HEK293 (cell line): Measurements from ENCODE around the gene ZCCHC3.
A peak's percentile ranks its signal among the peaks of the same experiment; 100 is the strongest.

ENCODE experiments used
- GLIS2 ChIP-seq: fragments of 450-650 bp; formaldehyde crosslinking; IDR thresholded peaks from 2 replicates; pipeline ENCODE4 v1.5.1; 2016; ENCODE audit warnings: missing biosample characterization, missing genetic modification characterization
- KLF8 ChIP-seq: fragments of 450-650 bp; formaldehyde crosslinking; IDR thresholded peaks from 2 replicates; pipeline ENCODE4 v1.5.1; 2016; ENCODE audit warnings: missing biosample characterization, missing genetic modification characterization
- OSR2 ChIP-seq: fragments of 450-650 bp; formaldehyde crosslinking; IDR thresholded peaks from 2 replicates; pipeline ENCODE4 v1.5.1; 2016; ENCODE audit warnings: missing biosample characterization, missing genetic modification characterization
- SP3 ChIP-seq: fragments of 450-650 bp; formaldehyde crosslinking; IDR thresholded peaks from 2 replicates; pipeline ENCODE4 v1.5.1; 2016; ENCODE audit warnings: missing biosample characterization, missing genetic modification characterization
- TRIM28 ChIP-seq: IDR thresholded peaks from 2 replicates; pipeline ENCODE4 v1.6.1; 2011; ENCODE audit warnings: low read length, control low read depth, borderline replicate concordance
- YY2 ChIP-seq: fragments of 450-650 bp; formaldehyde crosslinking; IDR thresholded peaks from 2 replicates; pipeline ENCODE4 v1.5.1; 2016; ENCODE audit warnings: missing biosample characterization, missing genetic modification characterization
- ZBTB20 ChIP-seq: fragments of 450-650 bp; formaldehyde crosslinking; IDR thresholded peaks from 2 replicates; pipeline ENCODE4 v1.5.1; 2016; ENCODE audit warnings: missing biosample characterization, missing genetic modification characterization
- ZBTB8A ChIP-seq: fragments of 450-650 bp; formaldehyde crosslinking; IDR thresholded peaks from 2 replicates; pipeline ENCODE4 v1.5.1; 2016; ENCODE audit warnings: missing biosample characterization, missing genetic modification characterization
- ZNF132 ChIP-seq: fragments of 450-650 bp; formaldehyde crosslinking; IDR thresholded peaks from 2 replicates; pipeline ENCODE4 v1.5.1; 2017; ENCODE audit warnings: missing biosample characterization, missing genetic modification characterization, borderline replicate concordance
- ZNF184 ChIP-seq: fragments of 450-650 bp; IDR thresholded peaks from 2 replicates; pipeline ENCODE4 v1.5.1; 2018; ENCODE audit warnings: missing biosample characterization, mild to moderate bottlenecking, missing genetic modification characterization
- ZNF211 ChIP-seq: fragments of 450-650 bp; formaldehyde crosslinking; IDR thresholded peaks from 2 replicates; pipeline ENCODE4 v1.5.1; 2016; ENCODE audit warnings: low read depth, missing biosample characterization, missing genetic modification characterization
- ZNF292 ChIP-seq: fragments of 450-650 bp; formaldehyde crosslinking; IDR thresholded peaks from 2 replicates; pipeline ENCODE4 v1.5.1; 2016; ENCODE audit warnings: low read depth, missing biosample characterization, missing genetic modification characterization, borderline replicate concordance
- ZNF350 ChIP-seq: fragments of 450-650 bp; formaldehyde crosslinking; IDR thresholded peaks from 2 replicates; pipeline ENCODE4 v1.5.0; 2017; ENCODE audit warnings: missing biosample characterization, mild to moderate bottlenecking, missing genetic modification characterization
- ZNF391 ChIP-seq: fragments of 450-650 bp; formaldehyde crosslinking; IDR thresholded peaks from 2 replicates; pipeline ENCODE4 v1.5.1; 2016; ENCODE audit warnings: low read depth, missing biosample characterization, missing genetic modification characterization, borderline replicate concordance
- ZNF596 ChIP-seq: fragments of 450-650 bp; IDR thresholded peaks from 2 replicates; pipeline ENCODE4 v1.5.0; 2018; ENCODE audit warnings: missing biosample characterization, mild to moderate bottlenecking, missing genetic modification characterization, moderate library complexity
- ZNF610 ChIP-seq: fragments of 450-650 bp; formaldehyde crosslinking; IDR thresholded peaks from 2 replicates; pipeline ENCODE4 v1.5.1; 2016; ENCODE audit warnings: missing biosample characterization, missing genetic modification characterization, borderline replicate concordance
- ZNF626 ChIP-seq: fragments of 450-650 bp; sonication (Bioruptor Pico); formaldehyde crosslinking; IDR thresholded peaks from 2 replicates; pipeline ENCODE4 v1.5.1; 2018; ENCODE audit warnings: missing biosample characterization, missing genetic modification characterization, inconsistent platforms
- ZNF629 ChIP-seq: fragments of 450-650 bp; formaldehyde crosslinking; IDR thresholded peaks from 2 replicates; pipeline ENCODE4 v1.5.1; 2017; ENCODE audit warnings: missing biosample characterization, missing genetic modification characterization
- ZNF677 ChIP-seq: fragments of 450-650 bp; IDR thresholded peaks from 2 replicates; pipeline ENCODE4 v1.5.0; 2018; ENCODE audit warnings: missing biosample characterization, mild to moderate bottlenecking, missing genetic modification characterization, moderate library complexity
- ZNF707 ChIP-seq: fragments of 450-650 bp; formaldehyde crosslinking; IDR thresholded peaks from 2 replicates; pipeline ENCODE4 v1.5.1; 2016; ENCODE audit warnings: missing biosample characterization, missing genetic modification characterization
- ZSCAN23 ChIP-seq: fragments of 450-650 bp; formaldehyde crosslinking; IDR thresholded peaks from 2 replicates; pipeline ENCODE4 v1.5.1; 2016; ENCODE audit warnings: missing biosample characterization, missing genetic modification characterization
- TF ChIP-seq, protein P1 (sequence below): fragments of 450-650 bp; formaldehyde crosslinking; IDR thresholded peaks from 2 replicates; pipeline ENCODE4 v1.5.1; 2016; ENCODE audit warnings: missing biosample characterization, missing genetic modification characterization
- TF ChIP-seq, protein P2 (sequence below): fragments of 450-650 bp; formaldehyde crosslinking; conservative IDR thresholded peaks from 2 replicates; pipeline ENCODE4 v1.5.1; 2016; ENCODE audit warnings: low read depth, missing biosample characterization, missing genetic modification characterization
- TF ChIP-seq, protein P3 (sequence below): fragments of 450-650 bp; formaldehyde crosslinking; IDR thresholded peaks from 2 replicates; pipeline ENCODE4 v1.5.1; 2016; ENCODE audit warnings: missing biosample characterization, missing genetic modification characterization
- TF ChIP-seq, protein P4 (sequence below): fragments of 450-650 bp; formaldehyde crosslinking; IDR thresholded peaks from 2 replicates; pipeline ENCODE4 v1.5.0; 2017; ENCODE audit warnings: missing biosample characterization, missing genetic modification characterization, borderline replicate concordance
- TF ChIP-seq, protein P5 (sequence below): fragments of 450-650 bp; formaldehyde crosslinking; IDR thresholded peaks from 2 replicates; pipeline ENCODE4 v1.5.1; 2017; ENCODE audit warnings: missing biosample characterization, missing genetic modification characterization

Gene ZCCHC3

DNA sequence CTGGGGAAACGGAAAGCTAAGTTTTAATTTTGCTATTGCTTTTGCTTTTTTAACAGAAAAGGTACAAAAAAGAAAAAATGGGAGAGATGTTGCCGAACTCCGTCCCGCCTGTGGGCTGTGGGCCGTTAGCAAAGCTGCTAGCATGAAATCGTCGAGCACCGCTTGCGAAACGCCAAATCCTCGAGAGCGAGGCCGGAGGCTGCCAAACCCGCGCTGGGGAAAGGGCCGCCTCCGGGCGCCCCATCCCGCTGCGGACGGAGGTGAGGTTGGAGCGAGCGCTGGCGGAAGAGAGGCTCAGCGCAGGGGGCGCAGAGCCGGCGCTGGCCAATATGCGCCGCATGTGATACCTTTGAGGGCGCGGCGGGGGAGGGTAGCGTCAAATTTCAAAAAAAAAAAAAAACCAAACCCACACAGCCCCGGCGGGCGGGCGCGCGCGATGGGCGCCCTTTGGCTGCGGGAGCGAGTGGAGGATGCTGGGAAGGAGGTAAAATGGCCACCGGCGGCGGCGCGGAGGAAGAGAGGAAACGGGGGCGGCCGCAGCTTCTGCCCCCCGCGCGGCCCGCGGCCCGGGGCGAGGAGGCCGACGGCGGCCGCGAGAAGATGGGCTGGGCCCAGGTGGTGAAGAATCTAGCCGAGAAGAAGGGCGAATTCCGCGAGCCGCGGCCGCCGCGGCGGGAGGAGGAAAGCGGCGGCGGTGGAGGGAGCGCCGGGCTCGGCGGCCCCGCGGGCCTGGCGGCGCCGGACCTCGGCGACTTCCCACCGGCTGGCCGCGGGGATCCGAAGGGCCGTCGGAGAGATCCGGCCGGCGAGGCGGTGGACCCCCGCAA, at the start of gene ZCCHC3 (continued):
- TF ChIP-seq, protein P1, sequence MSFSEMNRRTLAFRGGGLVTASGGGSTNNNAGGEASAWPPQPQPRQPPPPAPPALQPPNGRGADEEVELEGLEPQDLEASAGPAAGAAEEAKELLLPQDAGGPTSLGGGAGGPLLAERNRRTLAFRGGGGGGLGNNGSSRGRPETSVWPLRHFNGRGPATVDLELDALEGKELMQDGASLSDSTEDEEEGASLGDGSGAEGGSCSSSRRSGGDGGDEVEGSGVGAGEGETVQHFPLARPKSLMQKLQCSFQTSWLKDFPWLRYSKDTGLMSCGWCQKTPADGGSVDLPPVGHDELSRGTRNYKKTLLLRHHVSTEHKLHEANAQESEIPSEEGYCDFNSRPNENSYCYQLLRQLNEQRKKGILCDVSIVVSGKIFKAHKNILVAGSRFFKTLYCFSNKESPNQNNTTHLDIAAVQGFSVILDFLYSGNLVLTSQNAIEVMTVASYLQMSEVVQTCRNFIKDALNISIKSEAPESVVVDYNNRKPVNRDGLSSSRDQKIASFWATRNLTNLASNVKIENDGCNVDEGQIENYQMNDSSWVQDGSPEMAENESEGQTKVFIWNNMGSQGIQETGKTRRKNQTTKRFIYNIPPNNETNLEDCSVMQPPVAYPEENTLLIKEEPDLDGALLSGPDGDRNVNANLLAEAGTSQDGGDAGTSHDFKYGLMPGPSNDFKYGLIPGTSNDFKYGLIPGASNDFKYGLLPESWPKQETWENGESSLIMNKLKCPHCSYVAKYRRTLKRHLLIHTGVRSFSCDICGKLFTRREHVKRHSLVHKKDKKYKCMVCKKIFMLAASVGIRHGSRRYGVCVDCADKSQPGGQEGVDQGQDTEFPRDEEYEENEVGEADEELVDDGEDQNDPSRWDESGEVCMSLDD (tag by site-specific recombination) = peak; percentile 95
- TF ChIP-seq, protein P2, sequence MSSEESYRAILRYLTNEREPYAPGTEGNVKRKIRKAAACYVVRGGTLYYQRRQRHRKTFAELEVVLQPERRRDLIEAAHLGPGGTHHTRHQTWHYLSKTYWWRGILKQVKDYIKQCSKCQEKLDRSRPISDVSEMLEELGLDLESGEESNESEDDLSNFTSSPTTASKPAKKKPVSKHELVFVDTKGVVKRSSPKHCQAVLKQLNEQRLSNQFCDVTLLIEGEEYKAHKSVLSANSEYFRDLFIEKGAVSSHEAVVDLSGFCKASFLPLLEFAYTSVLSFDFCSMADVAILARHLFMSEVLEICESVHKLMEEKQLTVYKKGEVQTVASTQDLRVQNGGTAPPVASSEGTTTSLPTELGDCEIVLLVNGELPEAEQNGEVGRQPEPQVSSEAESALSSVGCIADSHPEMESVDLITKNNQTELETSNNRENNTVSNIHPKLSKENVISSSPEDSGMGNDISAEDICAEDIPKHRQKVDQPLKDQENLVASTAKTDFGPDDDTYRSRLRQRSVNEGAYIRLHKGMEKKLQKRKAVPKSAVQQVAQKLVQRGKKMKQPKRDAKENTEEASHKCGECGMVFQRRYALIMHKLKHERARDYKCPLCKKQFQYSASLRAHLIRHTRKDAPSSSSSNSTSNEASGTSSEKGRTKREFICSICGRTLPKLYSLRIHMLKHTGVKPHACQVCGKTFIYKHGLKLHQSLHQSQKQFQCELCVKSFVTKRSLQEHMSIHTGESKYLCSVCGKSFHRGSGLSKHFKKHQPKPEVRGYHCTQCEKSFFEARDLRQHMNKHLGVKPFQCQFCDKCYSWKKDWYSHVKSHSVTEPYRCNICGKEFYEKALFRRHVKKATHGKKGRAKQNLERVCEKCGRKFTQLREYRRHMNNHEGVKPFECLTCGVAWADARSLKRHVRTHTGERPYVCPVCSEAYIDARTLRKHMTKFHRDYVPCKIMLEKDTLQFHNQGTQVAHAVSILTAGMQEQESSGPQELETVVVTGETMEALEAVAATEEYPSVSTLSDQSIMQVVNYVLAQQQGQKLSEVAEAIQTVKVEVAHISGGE (tag by site-specific recombination) = peak; percentile 63
- TF ChIP-seq ZNF211 (tag by site-specific recombination) (no peak), ZNF677 (tag by site-specific recombination) (no peak), GLIS2 (tag by site-specific recombination) (peak; percentile 99), ZNF350 (tag by site-specific recombination) (no peak), TRIM28 (0 out of 2 replicates have a peak, but pooled peaks have one; percentile 48), KLF8 (peak; percentile 95), ZNF626 (tag by site-specific recombination) (no peak), ZBTB8A (tag by site-specific recombination) (peak; percentile 100), ZNF610 (tag by site-specific recombination) (peak; percentile 86; the same call in 1 of the 2 replicates), ZNF391 (tag by site-specific recombination) (0 out of 2 replicates have a peak, but pooled peaks have one; percentile 77), ZNF707 (no peak), YY2 (tag by site-specific recombination) (peak; percentile 83), ZNF184 (tag by site-specific recombination) (peak; percentile 49; the same call in 1 of the 2 replicates), ZNF629 (tag by site-specific recombination) (peak; percentile 88), ZNF132 (tag by site-specific recombination) (no peak), ZNF596 (tag by site-specific recombination) (peak; percentile 88), ZSCAN23 (tag by site-specific recombination) (0 out of 2 replicates have a peak, but pooled peaks have one; percentile 23), SP3 (tag by site-specific recombination) (peak; percentile 90), ZBTB20 (tag by site-specific recombination) (peak; percentile 97), OSR2 (tag by site-specific recombination) (peak; percentile 15; the same call in 1 of the 2 replicates), ZNF292 (tag by site-specific recombination) (no peak)
- TF ChIP-seq, protein P3, sequence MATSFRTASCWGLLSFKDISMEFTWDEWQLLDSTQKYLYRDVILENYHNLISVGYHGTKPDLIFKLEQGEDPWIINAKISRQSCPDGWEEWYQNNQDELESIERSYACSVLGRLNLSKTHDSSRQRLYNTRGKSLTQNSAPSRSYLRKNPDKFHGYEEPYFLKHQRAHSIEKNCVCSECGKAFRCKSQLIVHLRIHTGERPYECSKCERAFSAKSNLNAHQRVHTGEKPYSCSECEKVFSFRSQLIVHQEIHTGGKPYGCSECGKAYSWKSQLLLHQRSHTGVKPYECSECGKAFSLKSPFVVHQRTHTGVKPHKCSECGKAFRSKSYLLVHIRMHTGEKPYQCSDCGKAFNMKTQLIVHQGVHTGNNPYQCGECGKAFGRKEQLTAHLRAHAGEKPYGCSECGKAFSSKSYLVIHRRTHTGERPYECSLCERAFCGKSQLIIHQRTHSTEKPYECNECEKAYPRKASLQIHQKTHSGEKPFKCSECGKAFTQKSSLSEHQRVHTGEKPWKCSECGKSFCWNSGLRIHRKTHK (tag by site-specific recombination) = no peak
- TF ChIP-seq, protein P4, sequence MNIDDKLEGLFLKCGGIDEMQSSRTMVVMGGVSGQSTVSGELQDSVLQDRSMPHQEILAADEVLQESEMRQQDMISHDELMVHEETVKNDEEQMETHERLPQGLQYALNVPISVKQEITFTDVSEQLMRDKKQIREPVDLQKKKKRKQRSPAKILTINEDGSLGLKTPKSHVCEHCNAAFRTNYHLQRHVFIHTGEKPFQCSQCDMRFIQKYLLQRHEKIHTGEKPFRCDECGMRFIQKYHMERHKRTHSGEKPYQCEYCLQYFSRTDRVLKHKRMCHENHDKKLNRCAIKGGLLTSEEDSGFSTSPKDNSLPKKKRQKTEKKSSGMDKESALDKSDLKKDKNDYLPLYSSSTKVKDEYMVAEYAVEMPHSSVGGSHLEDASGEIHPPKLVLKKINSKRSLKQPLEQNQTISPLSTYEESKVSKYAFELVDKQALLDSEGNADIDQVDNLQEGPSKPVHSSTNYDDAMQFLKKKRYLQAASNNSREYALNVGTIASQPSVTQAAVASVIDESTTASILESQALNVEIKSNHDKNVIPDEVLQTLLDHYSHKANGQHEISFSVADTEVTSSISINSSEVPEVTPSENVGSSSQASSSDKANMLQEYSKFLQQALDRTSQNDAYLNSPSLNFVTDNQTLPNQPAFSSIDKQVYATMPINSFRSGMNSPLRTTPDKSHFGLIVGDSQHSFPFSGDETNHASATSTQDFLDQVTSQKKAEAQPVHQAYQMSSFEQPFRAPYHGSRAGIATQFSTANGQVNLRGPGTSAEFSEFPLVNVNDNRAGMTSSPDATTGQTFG (tag by site-specific recombination) = no peak
- TF ChIP-seq, protein P5, sequence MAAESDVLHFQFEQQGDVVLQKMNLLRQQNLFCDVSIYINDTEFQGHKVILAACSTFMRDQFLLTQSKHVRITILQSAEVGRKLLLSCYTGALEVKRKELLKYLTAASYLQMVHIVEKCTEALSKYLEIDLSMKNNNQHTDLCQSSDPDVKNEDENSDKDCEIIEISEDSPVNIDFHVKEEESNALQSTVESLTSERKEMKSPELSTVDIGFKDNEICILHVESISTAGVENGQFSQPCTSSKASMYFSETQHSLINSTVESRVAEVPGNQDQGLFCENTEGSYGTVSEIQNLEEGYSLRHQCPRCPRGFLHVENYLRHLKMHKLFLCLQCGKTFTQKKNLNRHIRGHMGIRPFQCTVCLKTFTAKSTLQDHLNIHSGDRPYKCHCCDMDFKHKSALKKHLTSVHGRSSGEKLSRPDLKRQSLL (tag by site-specific recombination) = no peak
